GM03348 (cell line): ENCODE measurements around the gene LIMS2.

ENCODE experiments used
- DNase-seq: peaks from one replicate; pipeline ENCODE4 v3.0.0; 2012; ENCODE audit warnings: low spot score

Gene LIMS2

DNA sequence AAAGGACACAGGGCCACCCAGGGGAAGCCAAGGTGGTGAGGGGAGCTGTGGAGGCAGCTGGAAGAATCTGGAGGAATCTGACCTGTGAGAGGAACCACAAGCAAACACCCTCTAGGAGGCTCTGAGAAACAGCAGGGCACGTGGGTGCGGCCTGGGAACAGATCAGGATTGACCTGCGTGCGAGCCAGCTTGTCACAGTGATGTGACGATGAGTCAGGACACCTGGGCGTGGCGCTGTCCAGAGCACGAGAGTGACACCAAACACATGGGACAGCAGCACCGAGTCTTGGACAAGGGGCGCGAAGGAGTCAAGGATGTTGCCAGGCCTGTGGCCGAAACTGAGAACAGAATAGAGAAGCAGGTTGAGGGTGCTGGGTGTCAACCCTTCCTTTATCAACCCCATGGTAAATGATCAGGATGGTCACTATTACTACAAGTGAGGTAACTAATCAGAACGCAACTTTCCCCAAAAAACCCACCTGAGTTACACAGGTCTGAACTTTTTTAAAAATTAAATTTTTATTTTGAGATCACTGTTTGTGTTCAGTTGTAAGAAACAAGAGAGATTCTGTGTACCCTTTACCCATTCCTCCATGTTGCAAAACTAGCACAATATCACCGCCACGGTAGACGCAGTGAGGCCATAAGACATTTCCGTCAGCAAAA is 25.3 kb upstream of the LIMS2 start:
- no peak for DNase-seq

DNA sequence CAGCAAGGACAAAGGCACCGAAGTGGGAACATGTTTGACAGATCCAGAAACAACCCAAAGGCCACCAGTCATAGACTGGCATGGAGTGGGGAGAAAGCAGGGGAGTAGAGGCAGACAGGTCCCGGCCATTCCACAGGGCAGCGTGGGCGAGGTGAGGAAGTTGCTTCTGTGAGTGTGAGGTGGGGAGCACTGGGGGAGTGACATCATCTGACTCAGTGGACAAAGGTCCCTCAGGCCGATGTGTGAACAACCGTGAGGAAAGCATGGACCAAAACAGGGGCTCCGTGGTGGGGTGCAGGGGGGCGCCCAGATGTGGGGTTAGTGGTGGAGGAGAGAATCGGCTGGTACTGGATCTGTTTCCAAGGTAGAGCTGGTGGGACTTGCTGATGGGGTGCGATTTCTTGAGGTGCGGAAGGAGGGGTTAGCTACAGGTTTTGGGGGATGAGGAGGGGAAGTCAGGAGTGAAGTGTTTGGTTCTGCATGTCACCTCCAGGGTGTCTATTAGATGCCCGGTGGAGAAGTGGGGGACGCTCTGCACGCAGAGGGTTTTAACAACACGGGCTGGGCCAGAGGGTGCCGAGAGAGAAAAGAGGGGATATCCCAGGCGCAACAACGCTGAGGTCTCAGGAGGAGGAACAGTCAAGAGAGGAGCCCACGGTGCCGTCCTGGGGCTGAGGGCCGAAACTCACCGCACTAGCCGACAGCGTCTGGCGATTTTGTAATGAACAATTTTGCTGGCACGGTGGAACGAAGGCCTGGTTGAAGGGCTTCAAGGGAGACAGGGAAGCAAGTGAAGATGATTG is 23.4 kb upstream of the LIMS2 start:
- no peak for DNase-seq

DNA sequence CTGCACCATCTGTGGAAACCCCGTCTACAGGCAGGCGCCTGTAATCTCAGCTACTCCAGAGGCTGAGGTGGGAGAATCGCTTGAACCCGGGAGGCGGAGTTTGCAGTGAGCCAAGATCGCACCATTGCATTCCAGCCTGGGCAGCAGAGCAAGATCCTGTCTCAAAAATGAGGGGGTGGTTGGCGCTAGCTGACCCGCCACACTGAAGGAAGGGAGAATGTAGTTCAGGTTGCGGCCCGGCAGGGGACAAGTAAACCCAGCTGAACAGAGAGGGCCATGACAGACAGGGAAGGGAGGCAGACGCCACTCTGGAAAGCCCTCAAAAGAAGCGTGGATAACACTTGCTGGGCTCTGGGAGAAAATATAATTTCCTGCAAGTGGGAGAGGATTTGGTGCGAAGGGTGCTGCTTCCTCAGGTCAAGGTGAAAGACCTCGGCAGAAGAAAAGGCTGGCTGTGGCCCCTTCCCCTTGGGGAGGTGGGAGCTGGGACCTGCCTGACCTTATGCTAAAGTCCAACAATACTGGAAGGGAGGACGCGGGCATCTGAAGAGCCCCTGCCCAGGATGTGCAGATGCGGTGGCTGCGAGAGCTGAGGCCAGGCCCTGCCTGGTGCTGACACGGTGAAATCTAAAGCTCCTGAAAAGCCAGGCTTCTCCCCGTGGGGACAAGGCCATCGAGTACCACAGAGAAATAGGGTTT is 22.3 kb upstream of the LIMS2 start:
- DNase-seq = no peak

DNA sequence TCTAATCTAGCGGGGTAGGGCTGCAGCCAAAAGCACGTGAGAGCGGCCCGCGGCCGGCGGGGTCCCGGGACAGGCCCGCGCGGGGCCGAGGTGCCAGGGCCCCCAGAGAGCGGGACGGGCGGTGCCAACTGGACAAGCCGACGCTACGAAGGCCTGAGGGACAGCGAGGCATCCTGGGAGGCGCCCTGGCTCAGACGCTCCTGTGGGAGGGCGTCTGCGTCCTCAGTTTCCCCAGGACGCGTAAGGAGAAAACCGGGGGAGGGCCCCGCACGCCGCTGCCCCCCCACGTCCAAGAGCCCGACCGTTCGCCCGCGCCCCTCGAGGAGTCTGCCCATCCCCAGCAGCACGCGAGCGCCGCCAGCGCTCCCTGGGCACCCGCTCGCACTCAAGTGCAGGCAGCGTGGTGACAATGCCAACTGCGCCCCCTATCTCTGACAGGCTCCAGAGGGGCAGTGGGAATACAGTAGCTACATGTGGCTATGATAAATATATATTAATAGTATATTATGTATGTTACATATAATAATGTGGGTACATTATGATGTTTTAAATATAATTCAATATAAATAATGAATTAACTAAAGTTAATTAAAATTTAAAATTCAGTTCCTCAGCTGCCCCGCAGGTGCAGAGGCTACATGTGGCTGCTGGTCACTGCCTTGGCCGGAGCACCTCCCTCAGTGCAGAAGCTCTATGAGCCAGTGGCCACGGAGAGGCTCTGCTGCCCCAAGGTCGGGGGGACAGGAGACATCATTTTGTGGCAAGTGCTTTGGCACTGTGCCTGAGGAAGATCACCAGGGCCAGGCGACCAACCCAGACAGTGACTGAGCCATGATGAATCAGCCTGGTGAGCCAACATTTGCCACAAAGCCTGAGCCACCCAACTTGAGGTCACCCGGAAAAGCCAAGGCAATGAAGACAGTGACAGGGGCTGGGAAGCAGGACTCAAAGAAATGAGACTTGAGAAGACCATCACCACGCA is 20.5 kb upstream of the LIMS2 start:
- no peak for DNase-seq

DNA sequence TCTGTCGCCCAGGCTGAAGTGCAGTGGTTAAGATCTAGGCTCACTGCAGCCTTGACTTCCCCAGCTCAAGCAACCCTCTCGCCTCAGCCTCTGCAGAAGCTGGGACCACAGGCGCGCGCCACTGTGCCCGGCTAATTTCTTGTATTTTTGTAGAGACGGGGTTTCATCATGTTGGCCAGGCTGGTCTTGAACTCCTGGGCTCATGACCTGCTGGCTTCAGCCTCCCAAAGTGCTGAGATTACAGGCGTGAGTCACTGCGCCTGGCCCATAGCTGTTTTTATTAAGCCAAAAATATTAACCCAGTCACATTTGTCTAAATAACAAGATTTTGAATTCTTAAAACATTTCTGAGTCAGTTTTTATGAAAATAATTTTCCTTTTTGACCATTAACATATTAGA is 19.7 kb upstream of the LIMS2 start:
- no peak for DNase-seq

DNA sequence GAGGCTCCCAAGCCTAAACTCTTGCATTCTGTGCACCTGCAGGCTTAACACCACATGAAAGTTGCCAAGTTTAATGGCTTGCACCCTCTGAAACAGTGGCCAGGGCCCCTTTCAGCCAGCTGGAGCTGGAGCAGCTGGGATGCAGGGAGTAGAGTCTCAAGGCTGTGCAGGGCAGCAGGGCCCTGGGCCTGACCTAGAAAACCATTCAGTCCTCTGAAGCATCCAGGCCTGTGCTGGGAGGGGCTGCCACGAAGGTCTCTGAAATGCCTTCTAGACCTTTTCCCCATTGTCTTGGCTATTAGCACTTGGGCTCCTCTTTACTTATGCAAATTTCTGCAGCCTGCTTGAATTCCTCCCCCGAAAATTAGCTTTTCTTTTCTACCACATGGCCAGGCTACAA is 15.4 kb upstream of the LIMS2 start:
- DNase-seq = no peak

DNA sequence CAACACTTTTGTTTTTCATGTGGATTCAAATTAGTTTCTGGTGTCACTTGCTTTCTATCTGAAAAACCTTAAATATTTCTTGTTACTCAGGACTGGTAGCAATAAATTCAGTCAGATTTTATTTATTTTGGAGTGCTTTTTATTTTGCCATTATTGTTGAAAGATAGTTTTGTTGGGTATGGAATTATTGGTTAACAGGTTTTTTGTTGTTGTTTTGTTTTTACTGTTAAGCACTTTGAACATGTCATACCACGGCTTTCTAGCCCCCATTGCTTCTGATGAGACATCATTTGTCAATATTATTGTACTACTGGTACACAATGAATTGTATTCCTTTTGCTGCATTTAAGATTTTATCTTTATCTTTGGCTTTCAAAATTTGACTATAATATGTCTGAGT is 13.1 kb upstream of the LIMS2 start:
- DNase-seq = no peak

DNA sequence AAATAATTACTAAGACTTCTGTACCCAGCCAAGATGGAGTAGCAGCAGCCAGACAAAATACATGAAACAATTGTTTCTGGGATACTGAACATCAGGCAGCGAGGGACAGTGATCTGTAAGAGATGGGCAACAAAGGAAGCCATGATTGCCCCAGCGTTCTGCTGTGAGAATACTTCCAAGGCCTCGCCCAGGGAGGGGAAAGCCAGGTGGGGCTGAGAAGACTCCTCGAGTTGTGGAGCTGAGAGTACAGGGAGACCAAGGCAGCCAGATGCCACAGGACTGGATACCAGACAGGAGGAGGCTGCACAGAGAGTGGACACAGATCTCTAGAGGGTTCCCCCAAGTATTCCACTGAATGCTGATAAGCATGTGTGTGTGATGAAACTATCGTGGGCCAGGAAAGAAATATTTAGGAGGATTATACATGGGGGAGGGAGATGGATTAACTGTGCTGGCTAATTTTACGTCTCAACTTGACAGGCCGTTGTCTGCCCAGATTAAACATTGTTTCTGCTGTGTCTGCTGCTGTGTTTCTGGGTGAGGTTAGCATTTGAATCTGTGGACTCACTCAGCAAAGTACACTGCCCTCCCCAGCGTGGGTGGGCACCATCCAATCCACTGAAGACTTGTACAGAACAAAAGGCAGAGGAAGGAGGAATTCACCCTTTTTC is 10.2 kb upstream of the LIMS2 start:
- no peak for DNase-seq

DNA sequence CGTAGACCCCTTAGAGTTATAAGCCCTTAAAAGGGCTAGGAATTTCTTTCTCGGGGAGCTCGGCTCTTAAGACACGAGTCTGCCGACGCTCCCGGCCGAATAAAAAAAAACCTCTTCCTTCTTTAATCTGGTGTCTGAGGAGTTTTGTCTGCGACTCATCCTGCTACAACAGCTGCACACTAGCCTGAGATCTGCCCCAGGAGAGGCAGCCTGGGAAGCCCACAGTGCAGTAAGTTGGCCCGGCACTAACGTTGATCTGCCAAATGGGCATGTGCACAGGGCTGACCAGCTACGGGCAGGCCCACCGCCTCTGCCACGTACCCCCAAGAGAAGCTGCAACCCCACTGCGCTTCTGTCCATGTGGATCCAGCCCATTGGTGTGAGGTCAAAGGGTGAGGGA is 8.4 kb upstream of the LIMS2 start:
- DNase-seq = no peak

DNA sequence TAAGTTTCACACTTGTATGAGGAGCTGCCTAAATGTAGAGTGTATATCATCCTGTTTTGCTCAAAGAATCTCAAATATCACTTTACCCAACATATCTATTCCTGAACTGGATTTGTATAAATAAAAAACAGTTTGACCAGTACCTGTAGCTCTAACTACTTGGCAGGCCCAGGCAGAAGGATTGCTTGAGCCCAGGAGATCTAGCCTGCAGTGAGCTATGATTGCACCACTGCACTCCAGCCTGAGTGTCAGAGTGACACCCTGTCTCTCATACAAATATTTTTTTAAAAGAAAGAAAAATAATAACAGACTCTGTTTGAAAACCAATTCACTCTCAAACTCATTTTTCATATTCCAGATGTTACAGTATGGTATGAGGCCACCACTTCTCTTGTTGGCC is 7.7 kb upstream of the LIMS2 start:
- DNase-seq = no peak

DNA sequence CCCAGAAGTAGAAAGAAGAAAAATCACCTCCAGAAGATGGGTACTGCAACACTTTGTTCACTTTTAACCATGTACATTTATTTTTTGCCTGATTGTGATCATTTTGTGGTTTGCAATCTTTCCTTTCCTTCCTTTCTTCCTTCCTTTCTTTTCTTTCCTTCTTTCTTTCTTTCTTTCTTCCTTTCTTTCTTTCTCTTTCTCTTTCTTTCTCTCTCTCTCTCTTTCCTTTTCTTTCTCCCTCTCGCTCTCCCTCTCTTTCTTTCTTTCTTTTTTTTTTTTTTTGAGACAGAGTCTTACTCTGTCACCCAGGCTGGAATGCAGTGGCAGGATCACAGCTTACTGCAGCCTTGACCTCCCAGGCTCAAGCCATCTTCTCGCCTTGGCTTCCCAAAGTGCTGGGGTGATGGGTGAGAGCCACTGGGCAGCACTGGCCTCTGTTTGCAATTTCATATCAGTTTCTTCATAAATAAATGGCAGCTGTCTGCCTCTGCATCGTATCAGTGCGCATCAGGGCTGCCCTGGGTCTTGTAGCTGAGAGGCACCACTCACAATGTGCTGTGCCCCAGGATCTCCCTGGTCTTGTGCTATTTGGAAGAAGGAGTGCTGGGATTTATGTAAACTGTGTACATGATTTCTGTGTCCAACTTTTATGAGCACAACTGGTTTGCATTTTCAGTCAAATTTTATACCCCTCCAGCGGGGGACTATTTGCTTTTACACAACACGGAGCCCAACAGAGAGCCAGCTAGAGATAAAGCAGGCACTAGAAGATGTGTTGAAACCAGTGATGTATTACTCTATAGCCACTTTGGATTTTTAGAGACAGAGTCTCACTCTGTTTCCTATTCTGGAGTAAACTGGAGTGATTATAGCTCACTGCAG is 6.9 kb upstream of the LIMS2 start:
- no peak for DNase-seq

DNA sequence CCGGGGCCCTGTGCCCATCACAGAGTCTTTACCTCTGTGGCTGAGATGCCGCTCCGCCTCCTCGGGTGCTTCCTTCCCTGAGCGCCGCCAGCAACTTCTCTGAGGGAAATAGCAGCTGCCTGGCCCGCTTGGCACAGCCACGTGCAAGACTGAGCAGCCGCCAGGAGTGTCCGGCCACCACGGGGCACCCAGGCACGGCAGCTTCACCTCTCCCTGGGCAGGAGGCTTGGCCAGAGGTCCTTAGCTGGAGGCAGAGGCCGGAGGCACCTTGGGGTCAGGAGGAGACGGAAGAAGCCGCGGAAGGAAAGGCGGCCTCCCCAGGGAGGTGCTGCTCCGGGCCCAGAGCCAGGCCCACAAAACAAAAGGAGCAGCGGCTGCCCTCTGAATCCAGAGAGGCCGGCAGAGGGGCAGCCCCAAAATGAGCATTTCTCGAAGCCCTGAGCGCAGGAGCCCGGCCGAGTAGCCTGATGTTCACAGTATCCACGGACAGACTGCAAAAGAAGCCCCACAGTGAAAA is 6.0 kb upstream of the LIMS2 start:
- DNase-seq = peak; percentile 37

DNA sequence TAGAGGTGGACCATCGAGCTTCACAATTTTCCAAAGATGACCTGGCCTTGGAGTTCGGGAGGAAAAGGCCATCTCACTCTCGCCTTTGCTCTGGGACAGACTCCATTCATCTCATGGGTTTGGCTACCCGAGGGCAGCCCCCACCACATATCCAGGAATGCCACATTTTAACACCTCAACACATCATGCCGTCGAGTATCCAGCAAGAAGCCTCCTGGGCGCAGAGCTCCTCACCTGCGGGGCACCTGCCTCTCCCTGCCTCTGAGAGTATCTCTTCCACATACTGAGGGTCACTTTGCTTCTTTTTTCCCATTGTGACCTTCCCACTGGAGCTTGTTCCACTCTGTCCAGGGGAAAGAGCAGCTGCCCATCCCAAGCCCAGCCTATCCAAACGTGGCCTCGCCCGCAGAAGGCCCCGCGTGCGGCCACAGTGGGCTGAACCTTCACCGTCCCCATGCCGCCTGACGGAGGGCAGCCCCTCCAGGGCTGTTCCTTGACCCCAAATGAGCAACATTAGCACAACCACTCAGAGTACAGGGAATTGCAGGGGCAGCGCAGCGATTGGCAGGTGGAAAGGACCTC is 5.5 kb upstream of the LIMS2 start:
- no peak for DNase-seq

DNA sequence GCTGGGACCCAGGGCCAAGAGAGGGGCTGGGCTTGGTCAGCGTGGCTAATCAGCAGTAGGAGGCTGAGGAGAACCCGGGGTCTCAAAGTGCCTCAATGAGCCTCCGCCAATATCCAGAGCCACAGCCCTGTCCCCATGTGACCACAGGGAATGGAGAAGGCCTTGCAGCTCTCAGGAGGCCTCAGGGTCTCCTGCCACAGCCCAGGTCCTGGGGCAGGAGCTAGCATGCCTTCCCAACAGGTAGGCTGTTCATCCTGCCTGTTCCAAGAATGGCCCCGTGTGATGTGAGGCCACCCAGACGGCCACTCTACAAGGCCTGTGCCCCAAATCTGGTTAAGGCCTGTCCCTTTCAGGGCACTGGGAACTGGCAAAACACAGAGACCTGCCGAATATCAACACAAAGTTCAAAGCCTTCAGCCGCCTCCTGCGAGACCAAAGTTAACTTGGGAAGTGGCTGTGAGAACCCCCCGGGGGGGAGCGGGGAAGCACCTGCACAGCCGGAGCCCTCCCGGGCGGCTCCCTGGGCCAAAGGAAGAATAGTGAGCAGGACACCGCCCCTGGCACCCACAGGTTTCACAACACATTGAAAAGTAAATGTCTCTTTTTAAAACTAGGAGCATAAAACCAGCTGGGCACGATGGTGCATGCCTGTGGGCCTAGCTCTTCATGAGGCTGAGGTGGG is 4.5 kb upstream of the LIMS2 start:
- DNase-seq = no peak

DNA sequence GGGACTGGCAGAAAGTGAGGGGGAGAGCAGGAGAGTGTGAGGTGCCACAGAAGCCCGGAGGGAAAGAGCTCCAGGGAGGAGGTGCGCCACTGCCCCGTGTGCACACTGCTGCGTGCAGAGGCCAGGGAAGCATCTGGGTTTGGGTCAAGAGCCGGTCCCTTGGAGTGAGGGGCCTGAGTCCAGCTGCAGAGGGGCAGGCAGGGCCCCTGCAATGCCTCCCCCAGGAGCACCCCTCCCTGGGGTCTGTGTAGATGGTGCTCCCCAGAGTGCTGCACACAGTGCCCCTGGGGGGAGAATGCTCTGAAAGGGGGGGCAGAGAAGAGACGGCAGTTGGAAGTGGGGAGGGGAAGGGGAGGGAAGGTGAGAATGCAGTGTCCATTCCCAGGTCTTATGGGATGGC is 3.7 kb upstream of the LIMS2 start:
- DNase-seq = no peak

DNA sequence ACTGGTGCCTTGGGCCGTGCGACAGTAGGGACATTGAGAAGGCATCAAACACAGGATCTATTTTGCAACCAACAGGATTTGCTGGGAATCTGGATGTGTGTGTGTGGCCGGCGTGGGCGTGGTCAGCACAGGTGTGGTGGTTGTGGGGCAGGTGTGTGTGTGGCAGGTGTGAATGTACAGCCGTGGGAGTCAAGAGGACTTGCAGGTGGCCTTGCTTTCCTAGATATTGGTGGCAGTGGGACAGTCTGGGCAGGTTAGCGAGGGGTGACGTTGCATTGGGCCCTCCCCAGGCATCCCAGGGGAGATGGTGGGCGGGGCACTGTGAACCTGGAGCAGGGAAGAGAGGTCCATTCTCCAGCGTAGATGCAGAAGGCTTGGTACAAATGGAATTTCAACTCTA is 3.2 kb upstream of the LIMS2 start:
- DNase-seq = no peak

DNA sequence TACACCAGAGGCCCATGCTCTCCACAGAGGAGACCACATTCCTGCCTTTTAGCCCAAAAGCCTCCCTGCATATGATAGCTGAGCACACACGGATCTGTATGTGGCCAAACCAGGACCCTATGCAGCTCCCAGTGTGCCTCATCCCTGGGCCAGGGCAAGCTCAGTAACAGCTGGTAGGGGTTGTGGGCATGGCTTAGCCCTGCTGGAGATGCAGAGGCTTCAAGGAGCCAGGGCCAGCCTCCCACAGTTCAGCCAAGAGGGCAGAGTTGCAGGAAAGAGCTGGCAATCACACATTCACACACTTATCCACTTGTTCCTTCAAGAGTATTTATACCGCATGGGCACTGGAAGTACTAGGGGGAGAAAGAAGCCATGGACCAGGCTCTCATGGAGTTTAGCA is 1.6 kb upstream of the LIMS2 start:
- no peak for DNase-seq

DNA sequence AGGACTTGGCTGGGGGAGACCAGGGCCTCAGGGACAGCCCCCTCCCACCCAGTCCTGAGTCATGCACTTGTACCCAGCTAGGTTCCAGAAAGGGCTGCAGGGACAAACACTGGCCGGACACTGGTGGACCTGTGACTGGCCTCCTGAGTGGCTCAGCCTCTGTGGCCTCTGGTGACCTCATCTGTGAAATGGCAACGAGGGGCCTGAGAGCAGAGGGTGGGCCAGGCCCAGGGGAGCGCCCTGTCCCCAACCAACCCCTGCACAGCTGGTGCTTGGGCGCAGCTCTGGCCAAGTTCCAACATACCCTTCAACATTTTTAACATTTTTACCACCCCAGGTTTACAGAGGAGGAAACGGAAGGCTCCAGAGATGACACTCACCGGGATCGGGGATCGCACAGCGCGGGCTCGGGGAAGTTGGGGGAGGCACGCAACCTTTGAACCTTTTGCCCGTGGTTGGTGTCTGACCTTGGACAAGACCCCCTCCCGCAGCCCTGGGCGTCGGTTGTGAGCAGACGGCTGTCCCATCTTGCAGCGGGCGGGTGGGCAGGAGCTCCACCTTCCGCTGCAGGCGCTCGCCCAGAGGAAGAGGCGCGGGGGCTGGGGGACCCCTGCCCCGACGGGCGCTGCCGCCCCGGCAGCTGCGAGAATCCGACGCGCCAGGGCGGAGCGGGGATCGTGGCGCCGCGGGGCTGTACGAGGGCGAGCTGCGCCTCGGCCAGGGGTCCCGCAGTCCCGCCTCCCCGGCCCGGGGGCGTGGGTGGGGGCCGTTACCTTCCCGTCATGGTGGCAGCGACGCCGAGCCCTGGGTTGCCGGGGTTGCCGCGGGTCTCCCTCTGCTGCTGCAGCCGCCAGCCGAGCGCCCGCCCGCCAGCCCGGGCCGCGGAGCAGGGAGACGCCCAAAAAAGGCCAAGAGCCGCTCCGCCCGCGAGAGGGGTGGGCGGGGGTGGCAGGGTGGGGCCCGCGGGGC is 805 bp downstream of the LIMS2 start:
- peak; percentile 86 for DNase-seq
